Right renal pelvis (tissue), 4 donors: ENCODE measurements around the gene SYCP1. TPM values are rescaled to one million over a fixed set of nuclear protein-coding genes. Genes with fewer than 3 reads are reported as not detected.
"Not testable (repeated sequence)": the region's sequence is repeated elsewhere in the genome, so short reads cannot be mapped to it uniquely, and the experiment has no call there.

Source experiments
- DNase-seq, 4 donors: peaks; one replicate each; pipeline ENCODE4 v3.0.0-alpha.2; 2013; ENCODE audit warnings: low read depth in 4 of 4, low spot score in 3 of 4, missing footprints in 1 of 4
- polyA plus RNA-seq, 4 donors: library from polyadenylated mRNA; unstranded; fragments of 120-200 nt; gene quantifications; one replicate each; pipeline ENCODE4 v1.2.1, GENCODE V29; 2013; ENCODE audit not compliant: insufficient read length in 4 of 4

SYCP1 gene
- polyA plus RNA-seq, 4 donors, result 0.11 to 0.39 (median 0.23) TPM

DNA sequence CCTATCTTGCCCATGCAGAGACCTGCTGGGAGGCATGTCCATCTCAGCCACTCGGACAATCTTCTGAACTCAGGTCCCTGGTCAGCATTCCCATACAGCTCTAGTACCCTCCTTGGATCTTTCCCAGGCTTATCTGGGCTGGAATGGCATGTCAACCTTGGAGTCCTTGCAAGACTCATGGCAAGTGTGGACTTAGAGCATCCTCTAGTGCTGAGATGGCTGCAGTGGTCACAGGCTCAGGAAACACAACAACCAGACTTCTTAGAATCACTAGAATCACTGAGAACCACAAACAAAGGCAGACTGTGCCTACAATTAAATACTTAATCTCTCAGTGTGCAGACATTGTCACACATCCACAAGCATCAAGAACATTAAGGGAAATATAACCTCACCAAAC is 101.9 kb downstream of the SYCP1 start:
- no peak for DNase-seq

- no peak for DNase-seq
These were observed 104.8 kb downstream of the SYCP1 start for GRCh38 chr1:114959423-114959822.

DNA sequence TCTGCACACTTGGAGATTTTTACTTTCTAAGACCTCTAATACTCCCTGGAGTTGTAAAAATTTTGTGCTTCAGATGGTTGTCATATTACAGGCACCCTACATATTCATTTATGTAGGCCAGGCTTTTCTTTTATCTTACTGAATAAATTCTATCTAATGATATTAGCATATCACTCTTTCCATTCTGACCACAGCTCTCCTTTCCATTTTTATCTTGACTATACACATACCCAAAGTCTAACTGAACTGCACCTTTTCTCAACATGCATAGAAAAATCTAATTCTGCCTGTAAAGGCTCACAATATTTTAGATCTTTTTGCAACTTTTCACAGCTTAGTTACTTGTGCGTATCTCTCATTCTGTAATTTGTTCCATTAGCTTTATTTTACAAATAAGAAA is 122.2 kb downstream of the SYCP1 start:
- DNase-seq, result no peak

GRCh38 chr1:114979278-114979891 is 124.7 kb downstream of the SYCP1 start:
- peak; percentile 35 to 52 (median 40) for DNase-seq

- no peak for DNase-seq
These were observed 127.6 kb downstream of the SYCP1 start for GRCh38 chr1:114982251-114982650.

DNA sequence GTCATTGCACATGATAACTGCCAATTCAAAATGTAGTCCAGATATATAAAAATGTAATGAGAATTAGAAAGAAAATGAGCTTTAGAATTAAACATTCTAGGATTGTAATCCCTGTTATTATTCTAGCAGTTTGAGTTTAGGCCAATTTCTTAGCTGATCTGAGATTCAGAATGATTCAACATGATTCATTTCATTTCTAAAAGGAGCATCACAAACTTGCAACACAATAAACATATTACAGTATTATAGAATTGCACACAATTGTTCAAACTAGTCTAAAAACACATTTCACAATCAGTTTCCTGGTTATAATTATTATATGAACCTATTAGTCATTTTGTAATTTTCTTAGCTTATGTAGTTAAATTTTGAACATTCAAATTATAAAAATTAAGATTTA is 131.6 kb downstream of the SYCP1 start:
- DNase-seq, result no peak

GRCh38 chr1:114988095-114988494 is 133.4 kb downstream of the SYCP1 start:
- DNase-seq, result no peak

- DNase-seq, result no peak
These were observed 143.0 kb downstream of the SYCP1 start for GRCh38 chr1:114997510-114998289.

DNA sequence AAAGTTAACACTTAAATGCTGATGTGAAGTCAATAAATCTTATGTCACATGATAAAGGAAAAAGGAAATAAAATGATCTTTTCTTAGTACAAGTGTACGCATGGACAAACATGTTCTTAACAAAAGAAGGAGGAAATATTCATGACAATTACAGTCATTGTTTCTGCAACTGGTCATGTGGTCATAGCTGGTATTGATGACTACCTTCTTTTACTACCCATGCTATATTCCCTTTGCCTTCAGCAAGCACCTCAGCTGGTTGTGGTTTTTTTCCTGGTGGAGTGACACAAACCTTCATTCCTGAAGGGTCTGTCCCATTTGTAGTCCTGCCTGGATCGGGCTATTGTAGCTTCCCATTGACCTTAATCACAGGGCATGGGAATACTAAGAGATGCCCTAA is 151.5 kb downstream of the SYCP1 start:
- DNase-seq, result no peak

DNA sequence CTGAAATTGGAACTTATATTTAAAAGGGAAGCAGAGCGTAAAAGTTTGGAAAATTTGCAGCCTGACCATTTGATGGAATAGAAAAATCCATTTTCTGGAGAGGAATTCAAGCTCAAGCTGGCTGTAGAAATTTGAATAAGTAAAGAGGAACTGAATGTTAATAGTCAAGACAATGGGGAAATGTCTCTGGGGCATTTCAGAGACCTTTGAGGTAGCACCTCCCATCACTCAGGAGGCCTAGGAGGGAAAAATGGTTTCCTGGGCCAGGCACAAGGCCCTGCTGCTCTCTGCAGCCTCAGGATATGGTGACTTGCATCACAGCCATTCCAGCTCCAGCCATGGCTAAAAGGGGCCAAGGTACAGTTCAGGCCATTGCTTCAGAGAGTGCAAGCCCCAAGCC is 157.3 kb downstream of the SYCP1 start:
- DNase-seq, result no peak

DNA sequence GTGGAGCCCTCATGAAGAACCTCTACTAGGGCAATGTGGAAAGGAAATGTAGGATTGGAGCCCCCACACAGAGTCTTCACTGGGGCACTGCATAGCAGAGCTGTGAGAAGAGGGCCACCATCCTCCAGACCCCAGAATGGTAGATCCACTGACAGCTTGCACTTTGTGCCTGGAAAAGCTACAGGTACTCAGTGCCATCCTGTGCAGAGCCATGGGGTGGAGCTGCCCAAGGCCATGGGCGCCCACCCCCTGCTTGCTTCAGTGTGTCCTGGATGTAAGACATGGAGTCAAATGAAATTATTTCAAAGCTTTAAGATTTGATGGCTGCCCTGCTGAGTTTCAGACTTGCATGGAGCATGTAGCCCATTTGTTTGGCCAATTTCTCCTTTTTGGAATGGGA is 157.8 kb downstream of the SYCP1 start:
- DNase-seq, result no peak

DNA sequence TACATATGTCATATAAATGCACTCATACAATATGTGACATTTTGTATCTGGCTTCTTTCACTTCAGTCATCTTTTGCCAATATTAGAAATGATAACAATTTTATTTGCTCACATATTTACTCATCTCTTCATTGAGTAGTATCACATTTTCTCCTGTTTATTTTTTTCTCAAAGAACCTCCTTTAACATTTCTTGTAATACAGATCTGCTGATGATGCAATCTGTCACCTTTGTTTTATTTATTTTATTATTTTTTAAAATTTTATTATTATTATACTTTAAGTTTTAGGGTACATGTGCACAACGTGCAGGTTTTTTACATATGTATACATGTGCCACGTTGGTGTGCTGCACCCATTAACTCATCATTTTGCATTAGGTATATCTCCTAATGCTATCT is 159.1 kb downstream of the SYCP1 start:
- DNase-seq, result no peak

DNA sequence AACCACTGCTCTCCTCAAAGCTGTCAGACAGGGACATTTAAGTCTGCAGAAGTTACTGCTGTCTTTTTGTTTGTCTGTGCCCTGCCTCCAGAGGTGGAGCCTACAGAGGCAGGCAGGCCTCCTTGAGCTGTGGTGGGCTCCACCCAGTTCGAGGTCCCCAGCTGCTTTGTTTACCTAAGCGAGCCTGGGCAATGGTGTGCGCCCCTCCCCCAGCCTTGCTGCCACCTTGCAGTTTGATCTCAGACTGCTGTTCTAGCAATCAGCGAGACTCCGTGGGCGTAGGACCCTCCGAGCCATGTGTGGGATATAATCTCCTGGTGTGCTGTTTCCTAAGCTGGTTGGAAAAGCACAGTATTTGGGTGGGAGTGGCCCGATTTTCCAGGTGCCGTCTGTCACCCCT is 164.9 kb downstream of the SYCP1 start:
- DNase-seq, result not testable (repeated sequence)

DNA sequence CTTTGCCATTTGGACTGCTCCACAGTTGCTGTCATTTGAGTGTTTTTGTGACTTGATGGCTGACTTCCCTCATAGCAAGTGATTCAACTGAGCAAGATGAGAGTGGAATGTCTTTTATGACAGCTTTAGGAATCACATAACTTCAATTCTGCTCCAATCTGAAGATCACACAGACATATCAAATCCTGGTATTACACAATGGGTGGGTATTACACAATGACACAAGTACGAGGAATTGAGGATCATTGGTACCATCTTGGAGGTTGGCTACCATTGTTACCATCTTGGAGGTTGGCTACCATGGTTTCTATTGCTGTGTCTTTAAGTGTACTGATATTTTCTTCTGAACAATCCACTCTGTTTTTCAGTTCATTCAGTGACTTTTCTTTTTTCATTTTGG is 166.5 kb downstream of the SYCP1 start:
- no peak for DNase-seq

GRCh38 chr1:115023593-115023992 is 168.9 kb downstream of the SYCP1 start:
- no peak for DNase-seq

DNA sequence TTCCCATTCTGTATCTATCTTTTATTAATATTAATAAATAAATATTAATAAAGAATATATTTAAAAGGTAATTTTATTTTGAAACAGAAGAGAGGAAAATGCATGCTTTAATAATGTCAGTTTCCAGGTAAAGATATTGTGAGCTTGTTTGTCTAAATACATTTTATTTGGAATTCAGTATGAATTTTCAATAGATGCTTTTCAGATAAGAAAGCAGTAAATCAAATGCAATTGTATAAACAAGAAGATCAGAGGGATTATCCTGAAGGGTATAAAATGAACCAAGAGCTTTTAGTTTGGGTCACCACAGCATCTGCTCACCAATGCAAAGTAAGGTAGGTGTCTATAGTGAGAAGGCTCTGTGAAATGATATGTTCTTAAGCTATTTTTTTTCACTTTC is 174.9 kb downstream of the SYCP1 start, which contains the start of gene TSHB:
Gene TSHB, plus strand, starts transcription at position 301 of the 400 bp plus-strand sequence. CDS start 3,537 bp downstream, outside the sequence.
- DNase-seq, result no peak

- no peak for DNase-seq
These were observed 176.9 kb downstream of the SYCP1 start for GRCh38 chr1:115031595-115031994.

- DNase-seq, result no peak
These were observed 181.0 kb downstream of the SYCP1 start for GRCh38 chr1:115035652-115036051.

GRCh38 chr1:115036814-115037507 is 182.3 kb downstream of the SYCP1 start:
- no peak for DNase-seq

DNA sequence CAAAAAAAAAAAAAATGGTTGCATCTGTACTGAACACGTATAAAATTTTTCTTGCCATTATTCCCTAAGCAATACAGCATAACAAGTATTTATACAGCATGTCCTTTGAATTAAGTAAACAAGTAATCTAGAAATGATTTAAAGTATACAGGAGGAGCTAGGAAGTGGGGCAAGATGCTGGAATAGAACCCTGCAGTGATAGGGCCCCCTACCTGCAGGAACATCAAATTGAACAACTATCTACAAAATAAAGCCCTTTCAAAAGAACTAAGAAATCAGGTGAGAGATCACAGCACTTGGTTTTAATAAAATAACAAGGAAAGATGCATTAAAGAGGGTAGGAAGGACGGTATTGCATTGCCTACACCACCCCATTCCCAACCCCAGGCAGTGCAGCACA is 185.8 kb downstream of the SYCP1 start:
- no peak for DNase-seq

- no peak for DNase-seq
These were observed 187.0 kb downstream of the SYCP1 start for GRCh38 chr1:115041654-115042053.
